ENCODE measurements around the gene RNU5B-1. TPM values are rescaled to one million over a fixed set of nuclear protein-coding genes. Genes with fewer than 3 reads are reported as not detected.

RNU5B-1 gene
- total RNA-seq (2022; extraction: Qiagen RNA extraction) = not detected in 5 replicates

GRCh38 chr15:65304381-65305149 lies at the start of gene RNU5B-1:
Gene RNU5B-1, plus strand, starts transcription at chr15:65304677.

GRCh38 chr15:65286704-65287519 lies 17.6 kb upstream of the RNU5B-1 start, which contains the start of gene PARP16:
Gene PARP16, minus strand, starts transcription at chr15:65286883. Its CDS starts 457 bp downstream, at chr15:65286426.

Other genes starting within 250 kb of the RNU5B-1 start
- 0.08 to 0.17 TPM (median 0.14 TPM) in 4 of 5 replicates, not detected in the other for gene RASL12, start 236.7 kb upstream of the RNU5B-1 start, total RNA-seq (2022; extraction: Qiagen RNA extraction)
- gene KBTBD13, start 227.9 kb upstream of the RNU5B-1 start, total RNA-seq (2022; extraction: Qiagen RNA extraction) = not detected in 5 replicates
- 0.29 to 1.4 TPM (median 0.61 TPM) in 5 replicates for gene UBAP1L, start 189.5 kb upstream of the RNU5B-1 start, total RNA-seq (2022; extraction: Qiagen RNA extraction)
- gene PDCD7, start 170.9 kb upstream of the RNU5B-1 start, total RNA-seq (2022; extraction: Qiagen RNA extraction) = 24.3 to 28.7 TPM (median 27.5 TPM) in 5 replicates
- gene CLPX, start 119.3 kb upstream of the RNU5B-1 start, total RNA-seq (2022; extraction: Qiagen RNA extraction) = 42.3 to 55.1 TPM (median 51.9 TPM) in 5 replicates
- gene CILP, start 93.2 kb upstream of the RNU5B-1 start, total RNA-seq (2022; extraction: Qiagen RNA extraction) = 0.60 to 0.79 TPM (median 0.71 TPM) in 5 replicates
- gene PARP16, start 17.8 kb upstream of the RNU5B-1 start, total RNA-seq (2022; extraction: Qiagen RNA extraction) = 9.6 to 12.7 TPM (median 11.1 TPM) in 5 replicates
- not detected in 5 replicates for gene RNU5A-1, start 8.6 kb upstream of the RNU5B-1 start, total RNA-seq (2022; extraction: Qiagen RNA extraction)
- gene IGDCC3, start 73.3 kb downstream of the RNU5B-1 start, total RNA-seq (2022; extraction: Qiagen RNA extraction) = 0.06 to 0.22 TPM (median 0.19 TPM) in 5 replicates
- gene IGDCC4, start 118.3 kb downstream of the RNU5B-1 start, total RNA-seq (2022; extraction: Qiagen RNA extraction) = 1.4 to 3.0 TPM (median 2.2 TPM) in 5 replicates
- gene DPP8, start 213.0 kb downstream of the RNU5B-1 start, total RNA-seq (2022; extraction: Qiagen RNA extraction) = 21.8 to 32.3 TPM (median 29.0 TPM) in 5 replicates
- 128 to 160 TPM (median 149 TPM) in 5 replicates for gene HACD3, start 225.8 kb downstream of the RNU5B-1 start, total RNA-seq (2022; extraction: Qiagen RNA extraction)